Uterus (tissue), 2 donors: ENCODE measurements around the gene FRMD5.

Source experiments
- CTCF ChIP-seq, 4 experiments: fragments of 200-600 bp in 2 of 4; fragments of 450-650 bp in 2 of 4; sonication (generic) in 2 of 4; IDR thresholded peaks; one replicate each; pipeline ENCODE4 v1.5.1; 2016 to 2019; ENCODE audit warnings: antibody characterized with exemption in 4 of 4, mild to moderate bottlenecking in 2 of 4, moderate library complexity in 1 of 4
- POLR2A ChIP-seq, 2 donors: fragments of 450-650 bp; IDR thresholded peaks; one replicate each; pipeline ENCODE4 v1.6.1; 2016; ENCODE audit warnings: antibody characterized with exemption in 2 of 2, mild to moderate bottlenecking in 1 of 2, moderate library complexity in 1 of 2

GRCh38 chr15:44101286-44101685 lies 93.8 kb downstream of the FRMD5 start:
- no peak for TF ChIP-seq CTCF (IDR thresholded peaks at IDR 0.05)
- no peak for TF ChIP-seq POLR2A (IDR thresholded peaks at IDR 0.05)
